Fibroblast of skin of scalp (primary cell): ENCODE measurements around the gene CCNB3.

Experiments
- DNase-seq: peaks from one replicate; pipeline ENCODE4 v3.0.0-alpha.2; 2013

Gene CCNB3

GRCh38 chrX:50375481-50376267 is 171.1 kb downstream of the CCNB3 start:
- DNase-seq = no peak

- DNase-seq = no peak
Observed at GRCh38 chrX:50381729-50382415, 177.3 kb downstream of the CCNB3 start.

- no peak for DNase-seq
Observed at GRCh38 chrX:50386520-50386919, 182.0 kb downstream of the CCNB3 start.

GRCh38 chrX:50393902-50394301 is 189.3 kb downstream of the CCNB3 start:
- DNase-seq = no peak
